ENCODE measurements around the gene IFRD2. TPM values are rescaled to one million over a fixed set of nuclear protein-coding genes. Genes with fewer than 3 reads are reported as not detected.

IFRD2 gene
- total RNA-seq, 6 donors from 2014 or later: 45.4 to 126 (median 77.5) TPM

- WGBS, 2 donors: 49 to 54% methylated on average over 12 to 21 of the region's 21 CpGs
Measured at GRCh38 chr3:50268703-50269451, 23.4 kb downstream of the IFRD2 start, which contains the start of gene SEMA3B. SEMA3B (plus strand) TSS chr3:50269147; CDS start chr3:50269241, 94 bp downstream.

DNA sequence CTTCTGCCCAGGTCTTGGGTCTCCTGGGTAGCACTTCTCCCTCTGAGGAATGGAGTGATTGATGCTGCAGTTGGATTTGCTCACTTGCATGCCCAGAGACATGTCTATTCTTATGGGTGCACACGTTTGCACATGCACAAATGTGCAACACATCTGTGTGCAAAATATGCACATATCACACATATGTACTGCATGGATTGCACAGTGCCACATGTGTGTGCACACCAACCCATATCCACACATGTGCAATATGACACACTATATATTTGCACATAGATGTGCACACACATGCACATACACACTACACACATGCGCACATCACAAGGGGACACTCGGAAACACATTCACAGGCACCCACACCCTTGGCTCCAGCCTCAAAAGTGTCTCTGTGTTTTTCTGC lies 24.0 kb downstream of the IFRD2 start:
- H3K4me1 ChIP-seq: peaks cover 67 to 91% (median 77%) of the 10 kb centered on the region in 4 donors
- H3K9me3 ChIP-seq: no peaks in the 10 kb centered on the region
- peak overlapping the region; percentile 84 to 98 (median 96) for H3K27ac ChIP-seq
- no peak for ATAC-seq (ENCODE audit: low FRiP score in 2 of 2)
- TF ChIP-seq POLR2A (IDR thresholded peaks at IDR 0.05): no peak
- TF ChIP-seq, protein P1, sequence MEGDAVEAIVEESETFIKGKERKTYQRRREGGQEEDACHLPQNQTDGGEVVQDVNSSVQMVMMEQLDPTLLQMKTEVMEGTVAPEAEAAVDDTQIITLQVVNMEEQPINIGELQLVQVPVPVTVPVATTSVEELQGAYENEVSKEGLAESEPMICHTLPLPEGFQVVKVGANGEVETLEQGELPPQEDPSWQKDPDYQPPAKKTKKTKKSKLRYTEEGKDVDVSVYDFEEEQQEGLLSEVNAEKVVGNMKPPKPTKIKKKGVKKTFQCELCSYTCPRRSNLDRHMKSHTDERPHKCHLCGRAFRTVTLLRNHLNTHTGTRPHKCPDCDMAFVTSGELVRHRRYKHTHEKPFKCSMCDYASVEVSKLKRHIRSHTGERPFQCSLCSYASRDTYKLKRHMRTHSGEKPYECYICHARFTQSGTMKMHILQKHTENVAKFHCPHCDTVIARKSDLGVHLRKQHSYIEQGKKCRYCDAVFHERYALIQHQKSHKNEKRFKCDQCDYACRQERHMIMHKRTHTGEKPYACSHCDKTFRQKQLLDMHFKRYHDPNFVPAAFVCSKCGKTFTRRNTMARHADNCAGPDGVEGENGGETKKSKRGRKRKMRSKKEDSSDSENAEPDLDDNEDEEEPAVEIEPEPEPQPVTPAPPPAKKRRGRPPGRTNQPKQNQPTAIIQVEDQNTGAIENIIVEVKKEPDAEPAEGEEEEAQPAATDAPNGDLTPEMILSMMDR (IDR thresholded peaks at IDR 0.05): no peak
- no peak for TF ChIP-seq EP300 (IDR thresholded peaks at IDR 0.05)
- no peak for TF ChIP-seq POLR2AphosphoS5 (IDR thresholded peaks at IDR 0.05)
- DNase-seq: no peak
- peak overlapping the region in 3 of 4 donors; percentile 41 to 57 (median 54) for H3K4me3 ChIP-seq
- no peaks in the 10 kb centered on the region for H3K27me3 ChIP-seq
- H3K36me3 ChIP-seq: no peaks in the 10 kb centered on the region
- 44 to 53% methylated on average over 3 of the region's 3 CpGs for WGBS, 2 donors

More at GRCh38 chr3:50268703-50269451, 23.4 kb downstream of the IFRD2 start, which contains the start of gene SEMA3B:
- H3K27me3 ChIP-seq: peaks cover 0 to 4% (median 0%) of the 10 kb centered on the region in 4 donors
- ATAC-seq (ENCODE audit: low FRiP score in 2 of 2) (peak; percentile 3 to 65), DNase-seq (peak; percentile 84 to 92)
- no peaks in the 10 kb centered on the region for H3K9me3 ChIP-seq
- peak within 1 kb of the TSS; percentile 84 to 98 (median 96) for H3K27ac ChIP-seq
- H3K36me3 ChIP-seq: no peaks in the 10 kb centered on the region
- H3K4me1 ChIP-seq: peaks cover 68 to 92% (median 78%) of the 10 kb centered on the region in 4 donors
- H3K4me3 ChIP-seq: peak within 1 kb of the TSS in 3 of 4 donors; percentile 41 to 57 (median 54)
- TF ChIP-seq POLR2A (IDR thresholded peaks at IDR 0.05): peak in 1 of 4 donors; percentile 65
- peak; percentile 78 to 81 for TF ChIP-seq POLR2AphosphoS5 (IDR thresholded peaks at IDR 0.05)
- peak in 1 of 4 donors; percentile 63 for TF ChIP-seq EP300 (IDR thresholded peaks at IDR 0.05)
- TF ChIP-seq, protein P1 (IDR thresholded peaks at IDR 0.05): peak in 1 of 6 experiments; percentile 9

DNA sequence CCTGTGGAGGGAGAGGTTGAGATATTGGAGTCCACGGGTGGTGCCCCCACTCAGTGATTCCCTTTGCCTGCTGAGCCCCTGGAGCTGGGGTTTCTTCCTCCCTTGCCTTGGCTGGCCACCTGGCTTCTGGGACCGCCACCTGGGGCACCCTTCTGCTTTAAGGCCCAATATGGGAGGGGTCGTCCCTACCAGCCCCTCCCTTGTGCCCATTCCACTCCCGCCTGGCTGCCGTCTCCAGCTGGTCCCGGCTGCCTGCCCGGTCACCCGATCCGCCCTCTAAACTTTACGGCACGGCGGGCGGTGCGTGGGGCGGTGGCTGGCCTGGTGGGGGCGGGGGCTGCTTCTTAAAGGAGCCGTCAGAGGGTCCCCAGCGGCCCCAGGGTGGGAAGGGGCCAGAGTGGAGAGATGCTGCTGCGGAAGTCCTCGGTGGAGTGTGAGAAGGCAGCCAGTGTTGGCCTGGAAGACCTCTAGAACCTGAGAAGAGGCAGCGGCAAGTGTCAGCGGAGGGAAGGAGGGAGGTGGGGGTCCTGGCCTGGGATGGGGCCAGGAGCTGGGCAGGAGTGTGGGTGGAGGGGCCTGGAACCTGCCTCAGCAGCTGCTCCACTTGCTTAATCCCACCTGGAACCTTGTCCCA lies 24.8 kb downstream of the IFRD2 start:
- WGBS, 2 donors: 11 to 30% methylated on average over 9 to 15 of the region's 22 CpGs
- Histone ChIP-seq H3K27ac (peak overlapping the region; percentile 84 to 98 (median 96)), H3K27me3 (no peaks in the 10 kb centered on the region), H3K4me3 (peak overlapping the region; percentile 39 to 57 (median 48)), H3K4me1 (peaks cover 63 to 82% (median 71%) of the 10 kb centered on the region in 4 donors), H3K9me3 (no peaks in the 10 kb centered on the region), H3K36me3 (no peaks in the 10 kb centered on the region)
- peak; percentile 73 to 92 for DNase-seq
- ATAC-seq (ENCODE audit: low FRiP score in 2 of 2): peak; percentile 52 to 54
- TF ChIP-seq POLR2A (IDR thresholded peaks at IDR 0.05) (peak in 2 of 4 donors; percentile 35 to 81), EP300 (IDR thresholded peaks at IDR 0.05) (peak in 1 of 4 donors; percentile 69), POLR2AphosphoS5 (IDR thresholded peaks at IDR 0.05) (peak; percentile 72 to 88)
- TF ChIP-seq, protein P1 (IDR thresholded peaks at IDR 0.05): no peak

- Histone ChIP-seq H3K4me3 (peak overlapping the region; percentile 39 to 57 (median 48)), H3K27ac (peak overlapping the region; percentile 84 to 98 (median 96)), H3K4me1 (peaks cover 63 to 81% (median 68%) of the 10 kb centered on the region in 4 donors), H3K27me3 (no peaks in the 10 kb centered on the region), H3K9me3 (no peaks in the 10 kb centered on the region), H3K36me3 (no peaks in the 10 kb centered on the region)
- DNase-seq (no peak), ATAC-seq (ENCODE audit: low FRiP score in 2 of 2) (no peak)
- 45 to 51% methylated on average over 6 to 7 of the region's 7 CpGs for whole genome bisulfite sequencing, 2 donors
- TF ChIP-seq POLR2AphosphoS5 (IDR thresholded peaks at IDR 0.05) (no peak), POLR2A (IDR thresholded peaks at IDR 0.05) (no peak), EP300 (IDR thresholded peaks at IDR 0.05) (no peak)
- TF ChIP-seq, protein P1 (IDR thresholded peaks at IDR 0.05): no peak
Measured at GRCh38 chr3:50266836-50267235, 25.4 kb downstream of the IFRD2 start.

Data from upper lobe of left lung (tissue), 6 donors.